HG02970 (cell line): ENCODE measurements around the gene PSMD11.
"Not testable (repeated sequence)": the region's sequence is repeated elsewhere in the genome, so short reads cannot be mapped to it uniquely, and the experiment has no call there.

Experiments used
- ATAC-seq: cut with Tn5 transposase; IDR thresholded peaks from one replicate; pipeline ENCODE4 v1.9.1; 2021; ENCODE audit warnings: mild to moderate bottlenecking, moderate library complexity, moderate number of reproducible peaks; ENCODE audit not compliant: unreplicated experiment, low FRiP score

Gene PSMD11

GRCh38 chr17:32504166-32504990 lies 60.1 kb downstream of the PSMD11 start:
- ATAC-seq = no peak

- ATAC-seq = no peak
Observed at GRCh38 chr17:32508926-32509325, 64.6 kb downstream of the PSMD11 start.

GRCh38 chr17:32510466-32510865 lies 66.2 kb downstream of the PSMD11 start:
- ATAC-seq = no peak

- no peak for ATAC-seq
Observed at GRCh38 chr17:32512328-32512727, 68.0 kb downstream of the PSMD11 start.

GRCh38 chr17:32513579-32513978 lies 69.3 kb downstream of the PSMD11 start:
- no peak for ATAC-seq

GRCh38 chr17:32514606-32515005 lies 70.3 kb downstream of the PSMD11 start:
- ATAC-seq = no peak

- no peak for ATAC-seq
Observed at GRCh38 chr17:32515677-32516383, 71.5 kb downstream of the PSMD11 start.

- no peak for ATAC-seq
Observed at GRCh38 chr17:32516450-32516849, 72.1 kb downstream of the PSMD11 start.

- ATAC-seq = no peak
Observed at GRCh38 chr17:32516940-32517701, 72.8 kb downstream of the PSMD11 start.

GRCh38 chr17:32517982-32518381 lies 73.7 kb downstream of the PSMD11 start:
- ATAC-seq = no peak

GRCh38 chr17:32518646-32519227 lies 74.4 kb downstream of the PSMD11 start:
- no peak for ATAC-seq

- ATAC-seq = no peak
Observed at GRCh38 chr17:32519228-32520103, 75.2 kb downstream of the PSMD11 start.

GRCh38 chr17:32520104-32520701 lies 75.9 kb downstream of the PSMD11 start:
- ATAC-seq = no peak

- no peak for ATAC-seq
Observed at GRCh38 chr17:32520737-32521404, 76.6 kb downstream of the PSMD11 start.

GRCh38 chr17:32523017-32523680 lies 78.8 kb downstream of the PSMD11 start:
- peak; percentile 44 for ATAC-seq

- ATAC-seq = peak; percentile 44
Observed at GRCh38 chr17:32523827-32524552, 79.7 kb downstream of the PSMD11 start.

GRCh38 chr17:32524553-32524880 lies 80.2 kb downstream of the PSMD11 start:
- not testable (repeated sequence) for ATAC-seq

- ATAC-seq = no peak
Observed at GRCh38 chr17:32525122-32525521, 80.8 kb downstream of the PSMD11 start.
